HepG2 (cell line): Measurements from ENCODE around the gene APBA1. TPM values are rescaled to one million over a fixed set of nuclear protein-coding genes. Genes with fewer than 3 reads are reported as not detected.

Experiments used
- E2F1 ChIP-seq: sonication (generic); formaldehyde crosslinking; IDR thresholded peaks from 2 replicates; pipeline ENCODE4 v1.5.0; 2020; ENCODE audit warnings: missing genetic modification reagents
- ETS1 ChIP-seq: sonication (generic); formaldehyde crosslinking; IDR thresholded peaks from 2 replicates; pipeline ENCODE4 v1.4.0; 2020; ENCODE audit warnings: missing genetic modification reagents
- ETV6 ChIP-seq: sonication (generic); formaldehyde crosslinking; conservative IDR thresholded peaks from 2 replicates; pipeline ENCODE4 v1.4.0; 2020; ENCODE audit warnings: missing genetic modification reagents
- HDAC1 ChIP-seq: sonication (generic); formaldehyde crosslinking; IDR thresholded peaks from 2 replicates; pipeline ENCODE4 v1.5.1; 2020; ENCODE audit warnings: mild to moderate bottlenecking, missing genetic modification reagents
- KIAA2018 ChIP-seq: sonication (generic); formaldehyde crosslinking; IDR thresholded peaks from 2 replicates; pipeline ENCODE4 v1.5.0; 2020; ENCODE audit warnings: mild to moderate bottlenecking, missing genetic modification reagents, borderline replicate concordance
- KMT2A ChIP-seq: sonication (generic); formaldehyde crosslinking; IDR thresholded peaks from 2 replicates; pipeline ENCODE4 v1.4.0; 2020; ENCODE audit warnings: missing genetic modification reagents
- PHF8 ChIP-seq: sonication (generic); formaldehyde crosslinking; IDR thresholded peaks from 2 replicates; pipeline ENCODE4 v1.5.0; 2020; ENCODE audit warnings: missing genetic modification reagents
- SRSF9 ChIP-seq: fragments of 200-400 bp; formaldehyde crosslinking; IDR thresholded peaks from 2 replicates; pipeline ENCODE4 v1.6.1; 2018; ENCODE audit warnings: borderline replicate concordance, mild to moderate bottlenecking, low read depth, low read length; ENCODE audit not compliant: insufficient read depth, poor library complexity, severe bottlenecking
- STAG1 ChIP-seq: sonication (generic); formaldehyde crosslinking; IDR thresholded peaks from 2 replicates; pipeline ENCODE4 v1.4.0; 2020; ENCODE audit warnings: missing genetic modification reagents
- ZFP90 ChIP-seq: sonication (generic); formaldehyde crosslinking; IDR thresholded peaks from 2 replicates; pipeline ENCODE4 v1.8.0; 2022; ENCODE audit warnings: missing genetic modification reagents, mild to moderate bottlenecking, inconsistent platforms, borderline replicate concordance
- ZNF256 ChIP-seq: sonication (generic); formaldehyde crosslinking; conservative IDR thresholded peaks from 2 replicates; pipeline ENCODE4 v1.4.0; 2020; ENCODE audit warnings: missing genetic modification reagents
- ZNF383 ChIP-seq: sonication (generic); formaldehyde crosslinking; IDR thresholded peaks from 2 replicates; pipeline ENCODE4 v1.4.0; 2020; ENCODE audit warnings: missing genetic modification reagents, mild to moderate bottlenecking, borderline replicate concordance
- ZNF850 ChIP-seq: sonication (generic); formaldehyde crosslinking; conservative IDR thresholded peaks from 2 replicates; pipeline ENCODE4 v1.9.0; 2021; ENCODE audit warnings: mild to moderate bottlenecking, missing genetic modification reagents
- polyA plus RNA-seq, 8 experiments: library from polyadenylated mRNA; depleted of rRNA in 3 of 8; stranded (reverse) in 7 of 8; unstranded in 1 of 8; fragments of >200 nt; fragmentation: Illumina TruSeq in 4 of 8; extraction: Trizol in 4 of 8; gene quantifications; 2 replicates each; pipeline versions ENCODE4 v1.2.1 to v1.2.3, GENCODE V29; 2011 to 2016; ENCODE audit warnings: low read depth in 4 of 8, missing spikeins in 1 of 8, mixed read lengths in 1 of 8; ENCODE audit not compliant: insufficient read depth in 1 of 8
- total RNA-seq, 5 experiments: library from RNA; depleted of rRNA; stranded (reverse); fragments of >200 nt; fragmentation: Illumina TruSeq; extraction: Trizol; gene quantifications; 2 replicates each; pipeline ENCODE4 v1.2.3, GENCODE V29; 2016; ENCODE audit warnings: low read depth in 1 of 5
- TF ChIP-seq, protein P1 (sequence below): sonication (generic); formaldehyde crosslinking; conservative IDR thresholded peaks from 2 replicates; pipeline ENCODE4 v1.4.0; 2020; ENCODE audit warnings: mild to moderate bottlenecking, missing genetic modification reagents, moderate library complexity

Gene APBA1
- total and polyA plus RNA-seq, 2 of the 13 experiments (the other 11 are each of a cell fraction or from before 2014, with no cell fraction given), result 0.15 TPM; not detected in 1

DNA sequence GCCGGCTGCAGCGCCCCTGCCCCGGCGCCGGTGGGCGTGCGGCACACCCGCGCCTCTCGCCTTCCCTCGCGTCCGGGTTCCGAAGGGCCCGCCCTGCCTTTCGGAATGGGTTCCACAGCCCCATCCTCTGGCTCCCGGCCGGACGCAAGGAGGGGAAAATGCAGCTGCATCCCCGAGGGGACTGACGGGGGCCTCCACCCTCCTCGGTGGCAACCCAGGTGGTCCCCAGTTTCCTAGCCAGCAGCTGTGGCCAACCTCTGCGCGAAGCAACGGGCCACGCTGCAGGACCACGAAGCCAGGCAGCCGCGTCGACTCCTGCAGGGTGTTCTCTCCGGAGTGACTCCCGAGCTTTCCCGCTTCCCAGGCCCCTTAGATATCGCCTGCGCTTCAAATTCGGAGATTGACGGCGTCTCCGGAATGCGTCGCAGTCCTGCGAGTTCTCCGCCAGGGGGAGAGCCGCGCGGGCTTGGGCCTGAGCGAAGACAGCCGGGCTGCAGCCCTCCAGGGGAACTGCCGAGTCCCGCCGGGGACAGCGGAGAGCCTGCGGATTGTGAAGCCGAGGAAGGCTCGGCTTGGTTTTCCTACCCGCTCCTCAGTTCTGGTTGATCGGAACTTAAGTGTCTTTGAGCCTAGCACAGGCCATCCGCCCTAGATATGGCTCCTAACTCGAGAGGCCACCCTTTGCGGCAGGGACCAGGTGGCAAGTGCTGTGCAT, 582 bp upstream of the APBA1 start (continued):
- TF ChIP-seq, protein P1, sequence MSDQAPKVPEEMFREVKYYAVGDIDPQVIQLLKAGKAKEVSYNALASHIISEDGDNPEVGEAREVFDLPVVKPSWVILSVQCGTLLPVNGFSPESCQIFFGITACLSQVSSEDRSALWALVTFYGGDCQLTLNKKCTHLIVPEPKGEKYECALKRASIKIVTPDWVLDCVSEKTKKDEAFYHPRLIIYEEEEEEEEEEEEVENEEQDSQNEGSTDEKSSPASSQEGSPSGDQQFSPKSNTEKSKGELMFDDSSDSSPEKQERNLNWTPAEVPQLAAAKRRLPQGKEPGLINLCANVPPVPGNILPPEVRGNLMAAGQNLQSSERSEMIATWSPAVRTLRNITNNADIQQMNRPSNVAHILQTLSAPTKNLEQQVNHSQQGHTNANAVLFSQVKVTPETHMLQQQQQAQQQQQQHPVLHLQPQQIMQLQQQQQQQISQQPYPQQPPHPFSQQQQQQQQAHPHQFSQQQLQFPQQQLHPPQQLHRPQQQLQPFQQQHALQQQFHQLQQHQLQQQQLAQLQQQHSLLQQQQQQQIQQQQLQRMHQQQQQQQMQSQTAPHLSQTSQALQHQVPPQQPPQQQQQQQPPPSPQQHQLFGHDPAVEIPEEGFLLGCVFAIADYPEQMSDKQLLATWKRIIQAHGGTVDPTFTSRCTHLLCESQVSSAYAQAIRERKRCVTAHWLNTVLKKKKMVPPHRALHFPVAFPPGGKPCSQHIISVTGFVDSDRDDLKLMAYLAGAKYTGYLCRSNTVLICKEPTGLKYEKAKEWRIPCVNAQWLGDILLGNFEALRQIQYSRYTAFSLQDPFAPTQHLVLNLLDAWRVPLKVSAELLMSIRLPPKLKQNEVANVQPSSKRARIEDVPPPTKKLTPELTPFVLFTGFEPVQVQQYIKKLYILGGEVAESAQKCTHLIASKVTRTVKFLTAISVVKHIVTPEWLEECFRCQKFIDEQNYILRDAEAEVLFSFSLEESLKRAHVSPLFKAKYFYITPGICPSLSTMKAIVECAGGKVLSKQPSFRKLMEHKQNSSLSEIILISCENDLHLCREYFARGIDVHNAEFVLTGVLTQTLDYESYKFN (CRISPR knock-in tag), result no peak
- TF ChIP-seq KIAA2018 (CRISPR knock-in tag), result no peak
- TF ChIP-seq ZNF256 (CRISPR knock-in tag), result no peak
- TF ChIP-seq SRSF9, result no peak
- TF ChIP-seq ZNF850 (CRISPR knock-in tag), result no peak
- no peak for TF ChIP-seq ETS1 (CRISPR knock-in tag)
- TF ChIP-seq HDAC1, result peak; percentile 62; the same call in 1 of the 2 replicates
- peak; percentile 37; the same call in 1 of the 2 replicates for TF ChIP-seq PHF8 (CRISPR knock-in tag)
- no peak for TF ChIP-seq E2F1 (CRISPR knock-in tag)
- TF ChIP-seq KMT2A (CRISPR knock-in tag), result 0 out of 2 replicates have a peak, but pooled peaks have one; percentile 48
- TF ChIP-seq ETV6 (CRISPR knock-in tag), result 0 out of 2 replicates have a peak, but pooled peaks have one; percentile 44
- no peak for TF ChIP-seq ZNF383 (CRISPR knock-in tag)
- TF ChIP-seq ZFP90 (CRISPR knock-in tag), result no peak
- peak; percentile 81 for TF ChIP-seq STAG1 (CRISPR knock-in tag)
